IMR-90 (cell line): ENCODE measurements around the gene TIMELESS. TPM values are rescaled to one million over a fixed set of nuclear protein-coding genes. Genes with fewer than 3 reads are reported as not detected.
A peak's percentile ranks its signal among the peaks of the same experiment; 100 is the strongest.

Experiments used
- ATAC-seq: fragments of 200-7000 bp; cut with Tn5 transposase; 2 replicates; pipeline ENCODE4 v1.9.1; 2020; ENCODE audit warnings: low read depth, mild to moderate bottlenecking, moderate library complexity
- BruUV-seq: library from RNA; stranded (reverse); fragments of 400-500 nt; replicated peaks from 2 replicates; lab custom pipeline; 2021; lab: Mats Ljungman, UMichigan
- CTCF ChIA-PET: fragments of 300-600 bp; formaldehyde crosslinking; extraction: SDS; loops from one replicate; lab custom pipeline; 2021; ENCODE audit warnings: antibody characterized with exemption; lab: Yijun Ruan, JAX
- POLR2A ChIA-PET: fragments of 300-600 bp; sonication (Branson Sonifier 250); formaldehyde crosslinking; loops from one replicate; lab custom pipeline; 2022; ENCODE audit warnings: antibody characterized with exemption; ENCODE audit not compliant: unreplicated experiment; lab: Charles Lee
- DNase-seq: peaks from one replicate; pipeline ENCODE4 v3.0.0; 2013
- H2AFZ ChIP-seq: replicated peaks from 2 replicates; pipeline ENCODE3; 2013; ENCODE audit warnings: low read length, mild to moderate bottlenecking; ENCODE audit not compliant: poor library complexity
- H2AK5ac ChIP-seq: 2 replicates; pipeline ENCODE4 v1.6.1; 2013; ENCODE audit warnings: low read depth, low read length, inconsistent platforms
- H2AK9ac ChIP-seq: replicated peaks from 2 replicates; pipeline ENCODE3; 2013; ENCODE audit warnings: mild to moderate bottlenecking, low read depth, low read length, moderate library complexity; ENCODE audit not compliant: poor library complexity
- H2BK120ac ChIP-seq: 2 replicates; pipeline ENCODE4 v1.6.1; 2013; ENCODE audit warnings: low read depth, low read length, inconsistent platforms
- H2BK15ac ChIP-seq: 3 replicates; pipeline ENCODE4 v1.6.1; 2013; ENCODE audit warnings: low read depth, low read length, inconsistent platforms
- H2BK20ac ChIP-seq: 2 replicates; pipeline ENCODE4 v1.6.1; 2013; ENCODE audit warnings: low read depth, mild to moderate bottlenecking, inconsistent platforms, low read length, moderate library complexity
- H2BK5ac ChIP-seq: 2 replicates; pipeline ENCODE4 v1.6.1; 2013; ENCODE audit warnings: mild to moderate bottlenecking, low read depth, low read length, inconsistent platforms; ENCODE audit not compliant: poor library complexity, severe bottlenecking
- H3K14ac ChIP-seq: replicated peaks from 2 replicates; pipeline ENCODE4 v1.6.1; 2013; ENCODE audit warnings: low read depth, low read length, inconsistent platforms
- H3K18ac ChIP-seq: 2 replicates; pipeline ENCODE4 v1.6.1; 2013; ENCODE audit warnings: low read depth, low read length, control low read depth
- H3K23ac ChIP-seq: 2 replicates; pipeline ENCODE4 v1.6.1; 2013; ENCODE audit warnings: low read depth, low read length, inconsistent platforms
- H3K27ac ChIP-seq: 2 replicates; pipeline ENCODE4 v1.5.1; 2013; ENCODE audit warnings: mild to moderate bottlenecking, control low read depth, low read length; ENCODE audit not compliant: insufficient read depth
- H3K27me3 ChIP-seq: 2 replicates; pipeline ENCODE4 v1.6.1; 2013; ENCODE audit warnings: low read length; ENCODE audit not compliant: control insufficient read depth, insufficient read depth
- H3K36me3 ChIP-seq: 2 replicates; pipeline ENCODE4 v1.6.1; 2013; ENCODE audit warnings: low read length, mixed read lengths; ENCODE audit not compliant: control insufficient read depth, insufficient read depth
- H3K4ac ChIP-seq: 2 replicates; pipeline ENCODE4 v1.6.1; 2013; ENCODE audit warnings: low read depth, low read length, inconsistent platforms
- H3K4me1 ChIP-seq: 2 replicates; pipeline ENCODE4 v1.6.1; 2013; ENCODE audit warnings: low read length, mixed read lengths; ENCODE audit not compliant: control insufficient read depth, insufficient read depth
- H3K4me2 ChIP-seq: 2 replicates; pipeline ENCODE4 v1.6.1; 2013; ENCODE audit warnings: low read depth, mild to moderate bottlenecking, control low read depth, low read length, moderate library complexity
- H3K4me3 ChIP-seq: 2 replicates; pipeline ENCODE4 v1.5.1; 2013; ENCODE audit warnings: low read depth, mild to moderate bottlenecking, control low read depth, low read length, moderate library complexity; ENCODE audit not compliant: insufficient read depth
- H3K56ac ChIP-seq: 2 replicates; pipeline ENCODE4 v1.6.1; 2013; ENCODE audit warnings: low read length, inconsistent platforms; ENCODE audit not compliant: insufficient read depth; ENCODE audit errors: extremely low read depth
- H3K79me1 ChIP-seq, 2 experiments: 2 replicates each; pipeline ENCODE4 v1.6.1; 2013; ENCODE audit warnings: low read length in 2 of 2, inconsistent platforms in 1 of 2, low read depth in 1 of 2
- H3K9ac ChIP-seq: 2 replicates; pipeline ENCODE4 v1.6.1; 2013; ENCODE audit warnings: low read depth, low read length, control low read depth
- H3K9me1 ChIP-seq: 2 replicates; pipeline ENCODE4 v1.6.1; 2013; ENCODE audit warnings: low read length, inconsistent platforms; ENCODE audit not compliant: insufficient read depth
- H3K9me3 ChIP-seq: 2 replicates; pipeline ENCODE4 v1.6.1; 2013; ENCODE audit warnings: low read length; ENCODE audit not compliant: control insufficient read depth, insufficient read depth
- H4K20me1 ChIP-seq: 2 replicates; pipeline ENCODE4 v1.6.1; 2013; ENCODE audit warnings: low read length, inconsistent platforms; ENCODE audit not compliant: insufficient read depth
- H4K5ac ChIP-seq: 2 replicates; pipeline ENCODE4 v1.6.1; 2013; ENCODE audit warnings: mild to moderate bottlenecking, low read depth, low read length, control low read depth
- H4K8ac ChIP-seq, 2 experiments: 2 replicates each; pipeline ENCODE4 v1.6.1; 2013; ENCODE audit warnings: low read depth in 2 of 2, low read length in 2 of 2, control low read depth in 1 of 2, inconsistent platforms in 1 of 2
- H4K91ac ChIP-seq: 2 replicates; pipeline ENCODE4 v1.6.1; 2013; ENCODE audit warnings: low read depth, low read length, inconsistent platforms; ENCODE audit not compliant: insufficient read depth
- BHLHE40 ChIP-seq: fragments of 150-350 bp; IDR thresholded peaks from 2 replicates; pipeline ENCODE4 v1.6.1; 2016; ENCODE audit warnings: mild to moderate bottlenecking, low read depth, low read length
- CEBPB ChIP-seq: IDR thresholded peaks from 2 replicates; pipeline ENCODE4 v1.6.1; 2012; ENCODE audit warnings: low read depth, low read length, improper control_type of control experiment
- CHD1 ChIP-seq: IDR thresholded peaks from 2 replicates; pipeline ENCODE4 v1.6.1; 2012; ENCODE audit warnings: low read depth, low read length, improper control_type of control experiment
- FOS ChIP-seq: fragments of 150-350 bp; IDR thresholded peaks from 2 replicates; pipeline ENCODE4 v1.6.1; 2016; ENCODE audit warnings: low read depth, low read length
- MAFK ChIP-seq: IDR thresholded peaks from 2 replicates; pipeline ENCODE4 v1.6.1; 2012; ENCODE audit warnings: low read depth, low read length, improper control_type of control experiment
- MAZ ChIP-seq: IDR thresholded peaks from 2 replicates; pipeline ENCODE4 v1.6.1; 2012; ENCODE audit warnings: low read depth, mild to moderate bottlenecking, low read length, improper control_type of control experiment, moderate library complexity, borderline replicate concordance
- MXI1 ChIP-seq: IDR thresholded peaks from 2 replicates; pipeline ENCODE4 v1.6.1; 2012; ENCODE audit warnings: low read depth, mild to moderate bottlenecking, low read length, moderate library complexity, borderline replicate concordance
- NFE2L2 ChIP-seq: fragments of 150-350 bp; IDR thresholded peaks from 2 replicates; pipeline ENCODE4 v1.6.1; 2016; ENCODE audit warnings: low read depth, mild to moderate bottlenecking, low read length
- POLR2A ChIP-seq: IDR thresholded peaks from 2 replicates; pipeline ENCODE4 v1.6.1; 2012; ENCODE audit warnings: mild to moderate bottlenecking, low read depth, low read length
- RAD21 ChIP-seq: IDR thresholded peaks from 2 replicates; pipeline ENCODE4 v1.6.1; 2012; ENCODE audit warnings: low read length, improper control_type of control experiment
- RCOR1 ChIP-seq: IDR thresholded peaks from 2 replicates; pipeline ENCODE4 v1.6.1; 2012; ENCODE audit warnings: mild to moderate bottlenecking, low read length, improper control_type of control experiment; ENCODE audit not compliant: insufficient replicate concordance
- RFX5 ChIP-seq: IDR thresholded peaks from 2 replicates; pipeline ENCODE4 v1.8.0; 2012; ENCODE audit warnings: low read depth, mild to moderate bottlenecking, low read length, moderate library complexity
- SMC3 ChIP-seq: fragments of 150-350 bp; IDR thresholded peaks from 2 replicates; pipeline ENCODE4 v1.6.1; 2016; ENCODE audit warnings: low read depth, mild to moderate bottlenecking, antibody characterized with exemption, low read length, moderate library complexity
- WGBS, 2 experiments: methylation state at CpG; one replicate each; pipeline versions ENCODE4 v1.1.5 to v1.1.7; 2013; ENCODE audit warnings: missing lambda C conversion rate in 2 of 2; ENCODE audit not compliant: insufficient read length in 1 of 2; ENCODE audit errors: extremely low coverage in 2 of 2; 5-methylcytosine and 5-hydroxymethylcytosine counted together
- dilution Hi-C: fragments of 300-500 bp; cut with HindIII; formaldehyde crosslinking; loops from one replicate; pipeline ENCODE4 v1.14.3; 2018; ENCODE audit warnings: low sequenced_read_pairs; ENCODE audit not compliant: unreplicated experiment
- in situ Hi-C: fragments of 300-500 bp; cut with MboI; formaldehyde crosslinking; loops from 3 replicates; pipeline ENCODE4 v1.14.3; 2019; ENCODE audit warnings: low sequenced_read_pairs, inconsistent platforms, mixed read lengths
- intact Hi-C: fragments of 100-400 bp; cut with micrococcal nuclease; formaldehyde crosslinking; loops from 2 replicates; pipeline ENCODE4 v1.10.0; 2022
- polyA plus RNA-seq, 3 experiments: library from polyadenylated mRNA; depleted of rRNA; stranded (reverse); fragments of >200 nt; gene quantifications; 2 replicates each; pipeline ENCODE4 v1.2.3, GENCODE V29; 2012; ENCODE audit warnings: low replicate concordance in 1 of 3
- total RNA-seq: library from RNA; depleted of rRNA; stranded (reverse); fragments of >200 nt; gene quantifications from 2 replicates; pipeline ENCODE4 v1.2.3, GENCODE V29; 2012
- TF ChIP-seq, protein P1 (sequence below): conservative IDR thresholded peaks from 2 replicates; pipeline ENCODE4 v1.5.1; 2012; ENCODE audit warnings: mild to moderate bottlenecking, low read depth, low read length, improper control_type of control experiment
- TF ChIP-seq, protein P2 (sequence below): fragments of 150-350 bp; IDR thresholded peaks from 2 replicates; pipeline ENCODE4 v1.6.1; 2017; ENCODE audit warnings: mild to moderate bottlenecking, antibody characterized with exemption, low read length, low read depth
- TF ChIP-seq, protein P3 (sequence below): fragments of 150-350 bp; IDR thresholded peaks from 2 replicates; pipeline ENCODE4 v1.6.1; 2016; ENCODE audit warnings: low read depth, mild to moderate bottlenecking, low read length, moderate library complexity, borderline replicate concordance

TIMELESS gene
- total and polyA plus RNA-seq, 2 of the 4 experiments (the other 2 are of a cell fraction) = 7.3 to 10.4 TPM

DNA sequence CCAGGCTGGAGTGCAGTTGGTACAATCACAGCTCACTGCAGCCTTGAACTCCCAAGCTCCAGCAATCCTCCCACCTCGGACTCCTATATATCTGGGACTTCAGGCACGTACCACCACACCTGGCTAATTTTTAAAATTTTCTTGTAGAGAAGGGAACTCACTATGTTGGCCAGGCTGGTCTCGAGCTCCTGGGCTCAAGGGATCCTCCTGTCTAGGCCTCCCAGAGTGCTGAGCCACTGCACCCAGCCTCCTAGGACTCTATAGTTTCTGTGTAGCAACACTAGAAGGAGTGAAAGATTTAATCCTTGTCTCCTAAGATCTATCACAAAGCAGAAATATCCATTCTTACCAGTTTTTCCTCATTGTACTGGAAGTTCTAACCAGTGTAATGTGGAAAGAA is 82.3 kb downstream of the TIMELESS start:
- H2BK120ac ChIP-seq = no peak overlapping the region
- H4K91ac ChIP-seq = no peak overlapping the region
- WGBS, 2 experiments = no CpG with 5 or more reads among the region's 3 CpGs
- no peak overlapping the region for H2BK20ac ChIP-seq
- CTCF ChIA-PET = interaction anchor here (0.5 kb wide), 1 partner anchor 10 kb away, joined by 4 read pairs; no protein-coding TSS in a partner anchor
- H3K27ac ChIP-seq = no peak overlapping the region
- no peak overlapping the region for H3K18ac ChIP-seq
- no peak overlapping the region for H3K23ac ChIP-seq
- DNase-seq (no peak), ATAC-seq (no peak)
- no peak overlapping the region for H3K56ac ChIP-seq
- no peak overlapping the region for H3K14ac ChIP-seq
- POLR2A ChIA-PET = no interaction called here
- H2BK15ac ChIP-seq = no peak overlapping the region
- H3K4ac ChIP-seq = no peak overlapping the region
- in situ Hi-C loops = no loop called here
- dilution Hi-C loops = no loop called here
- intact Hi-C loops = no loop called here
- H3K36me3 ChIP-seq = no peaks in the 10 kb centered on the region
- BruUV-seq = no TSS peak
- no peaks in the 10 kb centered on the region for H4K20me1 ChIP-seq
- H2AK5ac ChIP-seq = no peak overlapping the region
- H2AFZ ChIP-seq = peak overlapping the region; percentile 6
- no peak overlapping the region for H2AK9ac ChIP-seq
- H3K9ac ChIP-seq = no peak overlapping the region
- H3K9me3 ChIP-seq = no peaks in the 10 kb centered on the region
- H3K4me2 ChIP-seq = no peak overlapping the region
- no peak overlapping the region for H4K5ac ChIP-seq
- H4K8ac ChIP-seq = no peak overlapping the region
- no peaks in the 10 kb centered on the region for H3K4me1 ChIP-seq
- H3K4me3 ChIP-seq = no peak overlapping the region
- TF ChIP-seq CEBPB (no peak), FOS (no peak), MAZ (no peak), MAFK (no peak), NFE2L2 (no peak), RFX5 (no peak), BHLHE40 (no peak), MXI1 (no peak), RCOR1 (no peak), RAD21 (no peak), CHD1 (no peak), POLR2A (no peak), SMC3 (no peak)
- TF ChIP-seq, protein P1, sequence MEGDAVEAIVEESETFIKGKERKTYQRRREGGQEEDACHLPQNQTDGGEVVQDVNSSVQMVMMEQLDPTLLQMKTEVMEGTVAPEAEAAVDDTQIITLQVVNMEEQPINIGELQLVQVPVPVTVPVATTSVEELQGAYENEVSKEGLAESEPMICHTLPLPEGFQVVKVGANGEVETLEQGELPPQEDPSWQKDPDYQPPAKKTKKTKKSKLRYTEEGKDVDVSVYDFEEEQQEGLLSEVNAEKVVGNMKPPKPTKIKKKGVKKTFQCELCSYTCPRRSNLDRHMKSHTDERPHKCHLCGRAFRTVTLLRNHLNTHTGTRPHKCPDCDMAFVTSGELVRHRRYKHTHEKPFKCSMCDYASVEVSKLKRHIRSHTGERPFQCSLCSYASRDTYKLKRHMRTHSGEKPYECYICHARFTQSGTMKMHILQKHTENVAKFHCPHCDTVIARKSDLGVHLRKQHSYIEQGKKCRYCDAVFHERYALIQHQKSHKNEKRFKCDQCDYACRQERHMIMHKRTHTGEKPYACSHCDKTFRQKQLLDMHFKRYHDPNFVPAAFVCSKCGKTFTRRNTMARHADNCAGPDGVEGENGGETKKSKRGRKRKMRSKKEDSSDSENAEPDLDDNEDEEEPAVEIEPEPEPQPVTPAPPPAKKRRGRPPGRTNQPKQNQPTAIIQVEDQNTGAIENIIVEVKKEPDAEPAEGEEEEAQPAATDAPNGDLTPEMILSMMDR = no peak
- TF ChIP-seq, protein P2, sequence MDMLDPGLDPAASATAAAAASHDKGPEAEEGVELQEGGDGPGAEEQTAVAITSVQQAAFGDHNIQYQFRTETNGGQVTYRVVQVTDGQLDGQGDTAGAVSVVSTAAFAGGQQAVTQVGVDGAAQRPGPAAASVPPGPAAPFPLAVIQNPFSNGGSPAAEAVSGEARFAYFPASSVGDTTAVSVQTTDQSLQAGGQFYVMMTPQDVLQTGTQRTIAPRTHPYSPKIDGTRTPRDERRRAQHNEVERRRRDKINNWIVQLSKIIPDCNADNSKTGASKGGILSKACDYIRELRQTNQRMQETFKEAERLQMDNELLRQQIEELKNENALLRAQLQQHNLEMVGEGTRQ = no peak
- TF ChIP-seq, protein P3, sequence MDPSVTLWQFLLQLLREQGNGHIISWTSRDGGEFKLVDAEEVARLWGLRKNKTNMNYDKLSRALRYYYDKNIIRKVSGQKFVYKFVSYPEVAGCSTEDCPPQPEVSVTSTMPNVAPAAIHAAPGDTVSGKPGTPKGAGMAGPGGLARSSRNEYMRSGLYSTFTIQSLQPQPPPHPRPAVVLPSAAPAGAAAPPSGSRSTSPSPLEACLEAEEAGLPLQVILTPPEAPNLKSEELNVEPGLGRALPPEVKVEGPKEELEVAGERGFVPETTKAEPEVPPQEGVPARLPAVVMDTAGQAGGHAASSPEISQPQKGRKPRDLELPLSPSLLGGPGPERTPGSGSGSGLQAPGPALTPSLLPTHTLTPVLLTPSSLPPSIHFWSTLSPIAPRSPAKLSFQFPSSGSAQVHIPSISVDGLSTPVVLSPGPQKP = no peak
- H2BK5ac ChIP-seq = no peak overlapping the region
- H3K9me1 ChIP-seq = no peaks in the 10 kb centered on the region
- no peaks in the 10 kb centered on the region; the same call in 1 of the 2 replicates for H3K27me3 ChIP-seq
- H3K79me1 ChIP-seq = no peaks in the 10 kb centered on the region
